HEK293 (cell line): ENCODE data around the gene ARHGAP21.

Experiments used
- TSHZ1 ChIP-seq: fragments of 450-650 bp; formaldehyde crosslinking; IDR thresholded peaks from 2 replicates; pipeline ENCODE4 v1.5.1; 2016; ENCODE audit warnings: missing biosample characterization, missing genetic modification characterization, borderline replicate concordance
- ZBTB48 ChIP-seq: fragments of 450-650 bp; formaldehyde crosslinking; IDR thresholded peaks from 2 replicates; pipeline ENCODE4 v1.5.1; 2016; ENCODE audit warnings: missing biosample characterization, missing genetic modification characterization
- ZNF121 ChIP-seq: fragments of 450-650 bp; formaldehyde crosslinking; IDR thresholded peaks from 2 replicates; pipeline ENCODE4 v1.5.1; 2016; ENCODE audit warnings: missing biosample characterization, missing genetic modification characterization
- ZNF24 ChIP-seq: fragments of 450-650 bp; formaldehyde crosslinking; IDR thresholded peaks from 2 replicates; pipeline ENCODE4 v1.5.1; 2016; ENCODE audit warnings: missing biosample characterization, missing genetic modification characterization

- no peak for TF ChIP-seq ZNF24 (tag by site-specific recombination)
- no peak for TF ChIP-seq TSHZ1 (tag by site-specific recombination)
- no peak for TF ChIP-seq ZBTB48 (tag by site-specific recombination)
- no peak for TF ChIP-seq ZNF121 (tag by site-specific recombination)
These were observed 22.7 kb downstream of the ARHGAP21 start for GRCh38 chr10:24700948-24701347.
